ENCODE measurements around the gene PCDHGC4.

The PCDHGC4 gene

DNA sequence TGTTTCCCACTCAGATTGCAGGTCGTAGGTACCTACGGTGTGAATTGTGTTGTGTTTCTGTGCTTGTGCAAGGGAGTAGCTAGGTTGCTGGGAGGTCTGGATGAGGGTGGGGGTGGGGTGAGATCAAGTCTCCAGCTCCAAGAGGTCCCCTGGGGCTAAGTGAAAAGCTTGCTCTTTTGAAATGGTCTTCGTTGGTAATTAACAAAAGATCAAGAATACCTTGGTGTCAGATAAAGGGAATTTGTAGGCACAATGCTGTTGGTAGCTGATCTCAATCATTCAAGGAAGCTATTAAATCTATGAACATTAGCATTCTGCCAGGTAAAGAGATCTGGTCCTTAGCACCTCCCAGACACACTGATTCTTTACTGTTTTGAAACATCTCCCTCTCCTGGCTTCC lies 928 bp upstream of the PCDHGC4 start:
- H3K4me1 ChIP-seq (ENCODE audit: insufficient read depth, low read length): no peaks in the 10 kb centered on the region
- H3K36me3 ChIP-seq (ENCODE audit: insufficient read depth, low read length): peaks cover 15% of the 10 kb centered on the region
- no peak overlapping the region for H2AFZ ChIP-seq (ENCODE audit: low read depth, low read length)
- H3K27me3 ChIP-seq (ENCODE audit: insufficient read depth, low read length): no peaks in the 10 kb centered on the region
- H3K4me3 ChIP-seq (ENCODE audit: low read length): peak overlapping the region; percentile 18
- peaks cover 36% of the 10 kb centered on the region for H3K9me3 ChIP-seq (ENCODE audit: low read length)

- Histone ChIP-seq H3K9me3 (ENCODE audit: low read length) (peaks cover 36% of the 10 kb centered on the region), H3K4me1 (ENCODE audit: insufficient read depth, low read length) (no peaks in the 10 kb centered on the region), H3K27me3 (ENCODE audit: insufficient read depth, low read length) (no peaks in the 10 kb centered on the region), H2AFZ (ENCODE audit: low read depth, low read length) (no peak overlapping the region), H3K36me3 (ENCODE audit: insufficient read depth, low read length) (peaks cover 15% of the 10 kb centered on the region), H3K4me3 (ENCODE audit: low read length) (peak overlapping the region; percentile 18)
Observed at GRCh38 chr5:141484310-141484640, 555 bp upstream of the PCDHGC4 start.

GRCh38 chr5:141485321-141486055 lies 658 bp downstream of the PCDHGC4 start:
- Histone ChIP-seq H3K4me3 (ENCODE audit: low read length) (no peak overlapping the region), H3K9me3 (ENCODE audit: low read length) (peaks cover 41% of the 10 kb centered on the region), H3K27me3 (ENCODE audit: insufficient read depth, low read length) (no peaks in the 10 kb centered on the region), H3K4me1 (ENCODE audit: insufficient read depth, low read length) (no peaks in the 10 kb centered on the region), H3K36me3 (ENCODE audit: insufficient read depth, low read length) (peaks cover 23% of the 10 kb centered on the region), H2AFZ (ENCODE audit: low read depth, low read length) (no peak overlapping the region)

GRCh38 chr5:141486091-141486490 lies 1.3 kb downstream of the PCDHGC4 start:
- H2AFZ ChIP-seq (ENCODE audit: low read depth, low read length): no peak overlapping the region
- H3K9me3 ChIP-seq (ENCODE audit: low read length): peaks cover 47% of the 10 kb centered on the region
- no peak overlapping the region for H3K4me3 ChIP-seq (ENCODE audit: low read length)
- no peaks in the 10 kb centered on the region for H3K4me1 ChIP-seq (ENCODE audit: insufficient read depth, low read length)
- H3K27me3 ChIP-seq (ENCODE audit: insufficient read depth, low read length): no peaks in the 10 kb centered on the region
- peaks cover 28% of the 10 kb centered on the region for H3K36me3 ChIP-seq (ENCODE audit: insufficient read depth, low read length)

- peaks cover 32% of the 10 kb centered on the region for H3K36me3 ChIP-seq (ENCODE audit: insufficient read depth, low read length)
Observed at GRCh38 chr5:141487131-141487530, 2.3 kb downstream of the PCDHGC4 start.

GRCh38 chr5:141488591-141489561 lies 4.0 kb downstream of the PCDHGC4 start, which contains the start of gene PCDHGC5:
Gene PCDHGC5 (plus strand): TSS chr5:141489081. CDS start chr5:141489241, 160 bp downstream.
- Histone ChIP-seq H2AFZ (ENCODE audit: low read depth, low read length) (no peak within 1 kb of the TSS), H3K36me3 (ENCODE audit: insufficient read depth, low read length) (peaks cover 32% of the 10 kb centered on the region), H3K4me1 (ENCODE audit: insufficient read depth, low read length) (peaks cover under 1% of the 10 kb centered on the region), H3K4me3 (ENCODE audit: low read length) (no peak within 1 kb of the TSS), H3K27me3 (ENCODE audit: insufficient read depth, low read length) (no peaks in the 10 kb centered on the region), H3K9me3 (ENCODE audit: low read length) (peaks cover 56% of the 10 kb centered on the region)

More at GRCh38 chr5:141487131-141487530, 2.3 kb downstream of the PCDHGC4 start:
- H2AFZ ChIP-seq (ENCODE audit: low read depth, low read length): no peak overlapping the region
- H3K4me1 ChIP-seq (ENCODE audit: insufficient read depth, low read length): no peaks in the 10 kb centered on the region
- H3K4me3 ChIP-seq (ENCODE audit: low read length): no peak overlapping the region
- H3K9me3 ChIP-seq (ENCODE audit: low read length): peaks cover 54% of the 10 kb centered on the region
- no peaks in the 10 kb centered on the region for H3K27me3 ChIP-seq (ENCODE audit: insufficient read depth, low read length)

GRCh38 chr5:141489841-141490240 lies 5.0 kb downstream of the PCDHGC4 start:
- H3K27me3 ChIP-seq (ENCODE audit: insufficient read depth, low read length): no peaks in the 10 kb centered on the region
- peaks cover 32% of the 10 kb centered on the region for H3K36me3 ChIP-seq (ENCODE audit: insufficient read depth, low read length)
- H3K9me3 ChIP-seq (ENCODE audit: low read length): peaks cover 54% of the 10 kb centered on the region
- no peak overlapping the region for H2AFZ ChIP-seq (ENCODE audit: low read depth, low read length)
- no peak overlapping the region for H3K4me3 ChIP-seq (ENCODE audit: low read length)
- peaks cover 10% of the 10 kb centered on the region for H3K4me1 ChIP-seq (ENCODE audit: insufficient read depth, low read length)

DNA sequence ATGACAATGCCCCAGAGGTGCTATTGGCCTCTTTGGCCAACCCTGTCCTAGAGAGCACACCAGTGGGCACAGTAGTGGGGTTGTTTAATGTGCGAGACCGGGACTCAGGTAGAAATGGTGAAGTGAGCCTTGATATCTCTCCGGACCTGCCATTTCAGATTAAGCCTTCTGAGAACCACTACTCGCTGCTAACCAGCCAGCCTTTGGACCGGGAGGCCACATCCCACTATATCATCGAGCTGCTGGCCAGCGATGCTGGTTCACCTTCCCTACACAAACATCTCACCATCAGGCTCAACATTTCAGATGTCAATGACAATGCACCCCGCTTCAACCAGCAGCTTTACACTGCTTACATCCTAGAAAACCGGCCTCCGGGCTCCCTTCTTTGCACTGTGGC lies 5.4 kb downstream of the PCDHGC4 start:
- no peak overlapping the region for H2AFZ ChIP-seq (ENCODE audit: low read depth, low read length)
- H3K9me3 ChIP-seq (ENCODE audit: low read length): peaks cover 51% of the 10 kb centered on the region
- H3K4me3 ChIP-seq (ENCODE audit: low read length): no peak overlapping the region
- peaks cover 27% of the 10 kb centered on the region for H3K36me3 ChIP-seq (ENCODE audit: insufficient read depth, low read length)
- peaks cover 13% of the 10 kb centered on the region for H3K4me1 ChIP-seq (ENCODE audit: insufficient read depth, low read length)
- H3K27me3 ChIP-seq (ENCODE audit: insufficient read depth, low read length): no peaks in the 10 kb centered on the region

DNA sequence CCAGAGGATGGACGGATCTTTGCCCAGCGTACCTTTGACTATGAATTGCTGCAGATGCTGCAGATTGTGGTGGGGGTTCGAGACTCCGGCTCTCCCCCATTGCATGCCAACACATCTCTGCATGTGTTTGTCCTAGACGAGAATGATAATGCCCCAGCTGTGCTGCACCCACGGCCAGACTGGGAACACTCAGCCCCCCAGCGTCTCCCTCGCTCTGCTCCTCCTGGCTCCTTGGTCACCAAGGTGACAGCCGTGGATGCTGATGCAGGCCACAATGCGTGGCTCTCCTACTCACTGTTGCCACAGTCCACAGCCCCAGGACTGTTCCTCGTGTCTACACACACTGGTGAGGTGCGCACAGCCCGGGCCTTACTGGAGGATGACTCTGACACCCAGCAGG lies 5.9 kb downstream of the PCDHGC4 start:
- no peaks in the 10 kb centered on the region for H3K27me3 ChIP-seq (ENCODE audit: insufficient read depth, low read length)
- no peak overlapping the region for H2AFZ ChIP-seq (ENCODE audit: low read depth, low read length)
- H3K36me3 ChIP-seq (ENCODE audit: insufficient read depth, low read length): peaks cover 25% of the 10 kb centered on the region
- peaks cover 46% of the 10 kb centered on the region for H3K9me3 ChIP-seq (ENCODE audit: low read length)
- H3K4me3 ChIP-seq (ENCODE audit: low read length): no peak overlapping the region
- H3K4me1 ChIP-seq (ENCODE audit: insufficient read depth, low read length): peaks cover 13% of the 10 kb centered on the region

DNA sequence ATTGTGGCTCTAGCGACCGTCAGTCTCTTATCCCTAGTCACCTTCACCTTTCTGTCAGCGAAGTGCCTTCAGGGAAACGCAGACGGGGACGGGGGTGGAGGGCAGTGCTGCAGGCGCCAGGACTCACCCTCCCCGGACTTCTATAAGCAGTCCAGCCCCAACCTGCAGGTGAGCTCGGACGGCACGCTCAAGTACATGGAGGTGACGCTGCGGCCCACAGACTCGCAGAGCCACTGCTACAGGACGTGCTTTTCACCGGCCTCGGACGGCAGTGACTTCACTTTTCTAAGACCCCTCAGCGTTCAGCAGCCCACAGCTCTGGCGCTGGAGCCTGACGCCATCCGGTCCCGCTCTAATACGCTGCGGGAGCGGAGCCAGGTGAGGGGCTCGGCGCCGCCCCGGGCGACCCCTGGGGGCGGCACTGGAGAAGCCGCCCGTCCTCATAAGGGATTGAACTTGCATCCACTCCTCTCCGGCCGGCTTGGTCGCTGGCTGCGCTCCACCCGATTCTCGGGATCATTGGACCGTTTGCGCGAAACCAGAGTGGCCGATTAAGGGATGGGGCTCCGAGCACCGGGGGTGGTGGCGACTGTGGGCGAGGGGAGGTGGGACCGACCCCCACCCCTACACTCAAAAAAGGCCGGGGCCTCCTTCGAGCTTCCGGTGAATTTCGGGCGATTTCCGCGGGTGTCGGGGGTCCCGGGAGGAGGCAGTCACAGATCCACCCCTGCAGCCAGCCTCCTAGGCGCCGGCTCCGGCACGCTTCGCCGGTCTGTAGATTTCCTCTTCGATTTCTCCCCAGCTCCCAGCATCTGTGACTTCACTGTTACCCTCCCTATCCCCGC lies 6.7 kb downstream of the PCDHGC4 start:
- Histone ChIP-seq H2AFZ (ENCODE audit: low read depth, low read length) (no peak overlapping the region), H3K4me3 (ENCODE audit: low read length) (no peak overlapping the region), H3K27me3 (ENCODE audit: insufficient read depth, low read length) (no peaks in the 10 kb centered on the region), H3K4me1 (ENCODE audit: insufficient read depth, low read length) (peaks cover 13% of the 10 kb centered on the region), H3K36me3 (ENCODE audit: insufficient read depth, low read length) (peaks cover 21% of the 10 kb centered on the region), H3K9me3 (ENCODE audit: low read length) (peaks cover 39% of the 10 kb centered on the region)

DNA sequence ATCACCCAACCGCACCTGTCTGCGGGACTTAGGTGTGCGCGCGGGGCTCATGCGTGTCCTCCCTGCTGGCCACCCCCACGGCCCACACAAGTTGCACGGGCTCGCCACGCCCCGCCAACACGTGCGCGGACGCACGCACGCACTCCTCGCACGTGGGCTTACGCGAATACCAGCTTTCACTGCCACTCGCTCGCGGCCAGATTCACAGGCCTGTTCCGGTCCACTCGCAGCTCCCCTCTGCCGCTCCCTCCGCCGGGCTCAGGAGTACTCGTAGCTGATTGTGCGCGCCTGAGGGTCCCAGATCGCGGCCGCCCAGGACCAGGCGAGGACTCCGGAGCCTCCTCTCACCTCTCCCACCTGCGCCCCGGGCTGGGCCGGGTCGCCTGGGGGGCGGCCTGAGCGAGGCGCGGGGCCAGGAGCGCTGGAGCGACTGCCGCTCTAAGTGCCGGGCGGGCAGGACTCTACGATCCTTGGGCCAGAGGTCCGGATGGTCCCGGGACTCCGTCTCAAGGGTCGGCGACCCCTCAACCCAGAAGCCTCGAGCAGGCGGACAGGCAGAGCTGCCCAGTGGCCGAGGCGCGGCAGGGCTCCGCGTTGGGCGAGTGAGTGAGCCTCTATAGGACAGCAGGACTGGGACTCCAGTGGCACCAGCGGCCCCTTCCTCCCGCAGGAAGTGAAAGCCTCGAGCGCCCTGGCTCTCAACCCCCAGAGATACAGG lies 7.5 kb downstream of the PCDHGC4 start:
- H3K9me3 ChIP-seq (ENCODE audit: low read length): peaks cover 31% of the 10 kb centered on the region
- H2AFZ ChIP-seq (ENCODE audit: low read depth, low read length): no peak overlapping the region
- no peak overlapping the region for H3K4me3 ChIP-seq (ENCODE audit: low read length)
- peaks cover 13% of the 10 kb centered on the region for H3K4me1 ChIP-seq (ENCODE audit: insufficient read depth, low read length)
- H3K36me3 ChIP-seq (ENCODE audit: insufficient read depth, low read length): peaks cover 20% of the 10 kb centered on the region
- no peaks in the 10 kb centered on the region for H3K27me3 ChIP-seq (ENCODE audit: insufficient read depth, low read length)

Measured in neuron (in vitro differentiated cells).